Measurements from ENCODE around the gene UNC5C. TPM values are rescaled to one million over a fixed set of nuclear protein-coding genes. Genes with fewer than 3 reads are reported as not detected.

Gene UNC5C
- total RNA-seq, 1 donor from 2014 or later = 2.2 TPM

GRCh38 chr4:95283320-95283719, 265.5 kb downstream of the UNC5C start:
- no peak for TF ChIP-seq CTCF (conservative IDR thresholded peaks at IDR 0.05; ENCODE audit: low read depth, low read length)
- no peak overlapping the region for H3K4me3 ChIP-seq (ENCODE audit: low read depth, low read length)
- no peak for DNase-seq (ENCODE audit: low read depth)

- no peak for DNase-seq (ENCODE audit: low read depth)
- no peak overlapping the region for H3K4me3 ChIP-seq (ENCODE audit: low read depth, low read length)
- TF ChIP-seq CTCF (conservative IDR thresholded peaks at IDR 0.05; ENCODE audit: low read depth, low read length) = no peak
These were observed 276.0 kb downstream of the UNC5C start for GRCh38 chr4:95272797-95273196.

- DNase-seq (ENCODE audit: low read depth) = no peak
- no peak overlapping the region for H3K4me3 ChIP-seq (ENCODE audit: low read depth, low read length)
- TF ChIP-seq CTCF (conservative IDR thresholded peaks at IDR 0.05; ENCODE audit: low read depth, low read length) = no peak
These were observed 276.7 kb downstream of the UNC5C start for GRCh38 chr4:95272036-95272435.

GRCh38 chr4:95268819-95269565, 279.8 kb downstream of the UNC5C start:
- no peak overlapping the region for H3K4me3 ChIP-seq (ENCODE audit: low read depth, low read length)
- no peak for DNase-seq (ENCODE audit: low read depth)
- no peak for TF ChIP-seq CTCF (conservative IDR thresholded peaks at IDR 0.05; ENCODE audit: low read depth, low read length)

GRCh38 chr4:95267081-95267480, 281.7 kb downstream of the UNC5C start:
- H3K4me3 ChIP-seq (ENCODE audit: low read depth, low read length) = no peak overlapping the region
- DNase-seq (ENCODE audit: low read depth) = peak; percentile 54
- TF ChIP-seq CTCF (conservative IDR thresholded peaks at IDR 0.05; ENCODE audit: low read depth, low read length) = no peak

GRCh38 chr4:95265814-95266740, 282.7 kb downstream of the UNC5C start:
- TF ChIP-seq CTCF (conservative IDR thresholded peaks at IDR 0.05; ENCODE audit: low read depth, low read length) = no peak
- H3K4me3 ChIP-seq (ENCODE audit: low read depth, low read length) = no peak overlapping the region
- no peak for DNase-seq (ENCODE audit: low read depth)

Data from epithelial cell of proximal tubule (primary cell).